ENCODE results near the gene MYO5B.

- TF ChIP-seq POLR2A (IDR thresholded peaks at IDR 0.05) (no peak), CTCF (IDR thresholded peaks at IDR 0.05) (no peak)
Measured at GRCh38 chr18:50083708-50084107, 111.2 kb downstream of the MYO5B start.
